Fibroblast of villous mesenchyme (primary cell): ENCODE results near the gene DHX35. TPM values are rescaled to one million over a fixed set of nuclear protein-coding genes. Genes with fewer than 3 reads are reported as not detected.
A peak's percentile ranks its signal among the peaks of the same experiment; 100 is the strongest.
"Not testable (repeated sequence)": the region's sequence is repeated elsewhere in the genome, so short reads cannot be mapped to it uniquely, and the experiment has no call there.

Experiments used
- DNase-seq: peaks from one replicate; pipeline ENCODE4 v3.0.0-alpha.2; 2010; ENCODE audit warnings: low read depth
- H3K4me3 ChIP-seq: 2 replicates; pipeline ENCODE4 v1.5.1; 2011; ENCODE audit warnings: low read depth, mild to moderate bottlenecking, low read length
- total RNA-seq: library from RNA; depleted of rRNA; stranded (reverse); fragments of >200 nt; gene quantifications from 2 replicates; pipeline ENCODE4 v1.2.3, GENCODE V29; 2012
- TF ChIP-seq, protein P1 (sequence below): IDR thresholded peaks from 2 replicates; pipeline ENCODE4 v1.5.1; 2012; ENCODE audit warnings: low read depth, mild to moderate bottlenecking, low read length; ENCODE audit not compliant: insufficient read depth

DHX35 gene
- total RNA-seq, 1 donor = 12.5 TPM

DNA sequence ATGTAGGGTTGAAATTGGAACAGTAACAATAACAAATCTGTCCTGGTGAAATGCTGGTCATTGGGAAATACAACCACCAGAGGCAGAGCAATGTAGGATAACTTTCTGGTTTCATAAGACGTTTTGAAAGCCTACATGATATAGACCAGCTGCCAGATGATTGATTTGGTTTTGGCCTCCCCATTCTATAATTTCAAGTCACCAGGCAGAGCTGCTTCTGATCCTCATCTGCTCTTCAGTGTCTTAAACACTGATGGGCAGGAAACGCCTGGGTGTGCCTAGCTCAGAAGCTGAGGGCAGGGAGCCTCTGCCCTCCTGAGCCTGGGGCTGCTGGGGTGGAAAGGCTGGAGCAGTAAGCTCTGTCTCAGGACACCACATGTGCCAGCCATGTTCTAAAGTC, 24.5 kb downstream of the DHX35 start:
- DNase-seq = peak; percentile 61
- TF ChIP-seq, protein P1, sequence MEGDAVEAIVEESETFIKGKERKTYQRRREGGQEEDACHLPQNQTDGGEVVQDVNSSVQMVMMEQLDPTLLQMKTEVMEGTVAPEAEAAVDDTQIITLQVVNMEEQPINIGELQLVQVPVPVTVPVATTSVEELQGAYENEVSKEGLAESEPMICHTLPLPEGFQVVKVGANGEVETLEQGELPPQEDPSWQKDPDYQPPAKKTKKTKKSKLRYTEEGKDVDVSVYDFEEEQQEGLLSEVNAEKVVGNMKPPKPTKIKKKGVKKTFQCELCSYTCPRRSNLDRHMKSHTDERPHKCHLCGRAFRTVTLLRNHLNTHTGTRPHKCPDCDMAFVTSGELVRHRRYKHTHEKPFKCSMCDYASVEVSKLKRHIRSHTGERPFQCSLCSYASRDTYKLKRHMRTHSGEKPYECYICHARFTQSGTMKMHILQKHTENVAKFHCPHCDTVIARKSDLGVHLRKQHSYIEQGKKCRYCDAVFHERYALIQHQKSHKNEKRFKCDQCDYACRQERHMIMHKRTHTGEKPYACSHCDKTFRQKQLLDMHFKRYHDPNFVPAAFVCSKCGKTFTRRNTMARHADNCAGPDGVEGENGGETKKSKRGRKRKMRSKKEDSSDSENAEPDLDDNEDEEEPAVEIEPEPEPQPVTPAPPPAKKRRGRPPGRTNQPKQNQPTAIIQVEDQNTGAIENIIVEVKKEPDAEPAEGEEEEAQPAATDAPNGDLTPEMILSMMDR = peak; percentile 11
- no peak overlapping the region for H3K4me3 ChIP-seq

DNA sequence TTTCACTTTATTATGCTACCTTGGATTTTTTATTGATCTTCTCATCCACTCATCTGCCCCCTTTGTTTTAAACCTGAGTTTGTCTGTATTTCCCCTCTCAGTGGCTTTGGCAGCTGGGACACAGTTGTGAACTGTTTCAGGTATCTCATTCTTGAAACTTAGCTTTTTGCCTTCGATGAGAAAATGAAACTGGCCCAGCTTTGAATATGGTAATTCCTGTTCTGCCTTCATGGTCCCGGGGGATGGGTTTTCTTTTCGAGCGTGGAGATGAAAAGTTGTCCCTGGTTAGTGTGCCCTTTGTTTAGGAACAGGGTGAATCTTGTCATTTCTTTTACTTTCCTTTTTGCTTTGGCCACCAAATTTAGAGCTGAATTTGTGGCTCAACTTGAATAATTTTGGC, 25.6 kb downstream of the DHX35 start:
- no peak for DNase-seq
- TF ChIP-seq, protein P1 = no peak
- no peak overlapping the region for H3K4me3 ChIP-seq

DNA sequence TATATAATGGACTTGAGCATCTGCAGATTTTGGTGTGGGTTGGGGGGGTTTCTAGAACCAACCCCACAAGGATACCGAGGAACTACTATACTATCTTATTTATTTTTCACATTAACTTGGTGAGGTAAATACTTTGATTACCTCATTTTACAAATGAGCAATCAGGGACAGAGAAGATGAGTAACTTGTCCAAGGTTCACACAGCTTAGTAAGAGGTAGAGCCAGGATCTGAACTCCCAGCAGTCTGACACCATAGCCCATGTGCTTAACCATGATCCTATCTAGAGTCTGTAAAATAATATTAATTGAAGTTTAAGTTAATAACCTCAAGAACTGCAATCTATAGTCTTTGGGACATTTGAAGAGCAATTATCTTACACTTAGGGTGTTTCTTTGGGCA, 28.6 kb downstream of the DHX35 start:
- TF ChIP-seq, protein P1 = no peak
- no peak overlapping the region for H3K4me3 ChIP-seq
- DNase-seq = no peak

GRCh38 chr20:38991814-38992704, 29.9 kb downstream of the DHX35 start:
- TF ChIP-seq, protein P1 = no peak
- H3K4me3 ChIP-seq = no peak overlapping the region
- DNase-seq = no peak

DNA sequence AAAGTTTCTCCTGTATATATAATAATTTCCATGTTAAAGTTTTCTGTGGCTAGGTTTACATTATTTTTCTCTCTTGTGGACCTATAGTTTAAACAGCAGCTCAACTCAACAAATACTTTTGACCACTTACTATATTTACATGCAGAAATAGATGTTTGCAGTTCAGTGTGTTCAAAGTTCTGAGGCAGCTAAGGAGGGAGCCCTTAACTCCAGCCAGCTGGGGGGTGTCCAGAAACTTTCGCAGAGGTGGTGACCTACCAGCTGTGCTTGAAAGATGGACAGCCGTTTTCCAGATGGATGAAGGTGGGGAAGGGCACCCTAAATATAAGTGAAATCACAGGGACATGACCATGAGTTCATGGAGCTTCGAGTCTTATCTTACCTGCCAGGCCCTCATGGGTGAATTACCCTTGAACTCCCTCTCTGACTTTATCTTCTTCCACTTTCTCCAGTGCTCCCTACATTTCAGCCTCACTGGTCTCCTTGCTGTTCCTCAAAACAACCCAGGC, 33.4 kb downstream of the DHX35 start:
- TF ChIP-seq, protein P1 = no peak
- no peak for DNase-seq
- no peak overlapping the region for H3K4me3 ChIP-seq

DNA sequence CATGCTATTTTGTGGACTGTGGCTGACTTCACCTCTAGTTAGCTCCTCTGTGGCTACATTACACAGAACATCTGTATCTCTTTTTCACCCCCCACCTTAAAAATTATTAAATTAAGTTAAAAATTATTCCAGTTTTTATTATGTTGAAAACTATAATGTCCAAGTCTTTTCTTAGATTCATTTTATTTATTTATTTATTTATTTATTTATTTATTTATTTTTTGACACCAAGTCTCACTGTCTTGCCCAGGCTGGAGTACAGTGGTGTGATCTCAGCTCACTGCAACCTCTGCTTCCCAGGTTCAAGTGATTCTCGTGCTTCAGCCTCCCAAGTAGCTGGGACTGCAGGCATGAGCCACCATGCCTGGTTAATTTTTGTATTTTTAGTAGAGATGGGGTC, 34.7 kb downstream of the DHX35 start:
- not testable (repeated sequence) for DNase-seq, H3K4me3 ChIP-seq

DNA sequence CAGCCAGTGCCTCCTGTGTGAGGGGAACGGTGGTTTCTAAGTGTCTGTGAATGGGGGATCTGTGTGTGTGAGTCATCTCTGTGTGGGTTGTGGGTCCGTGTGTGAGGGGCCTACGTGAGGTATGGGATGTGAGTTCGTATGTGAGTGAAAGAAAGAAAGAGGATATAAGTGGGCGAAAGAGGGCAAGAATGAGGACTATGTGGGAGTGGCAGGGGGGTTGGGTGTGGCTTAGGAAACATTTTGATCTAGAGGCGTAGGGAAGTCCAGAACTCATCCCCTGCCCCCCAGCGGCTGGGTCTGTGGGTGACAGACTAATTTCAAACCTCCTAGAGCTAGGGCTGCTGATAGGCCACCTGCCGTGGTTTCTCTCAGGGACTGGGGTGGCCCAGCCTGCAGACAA, 35.5 kb downstream of the DHX35 start:
- H3K4me3 ChIP-seq = no peak overlapping the region
- no peak for DNase-seq
- TF ChIP-seq, protein P1 = no peak
